Right lung (tissue), 5 donors: ENCODE results near the gene NCOA5. TPM values are rescaled to one million over a fixed set of nuclear protein-coding genes. Genes with fewer than 3 reads are reported as not detected.
"Not testable (repeated sequence)": the region's sequence is repeated elsewhere in the genome, so short reads cannot be mapped to it uniquely, and the experiment has no call there.

Source experiments
- DNase-seq, 2 donors: peaks; one replicate each; pipeline ENCODE4 v3.0.0-alpha.2; 2013
- polyA plus RNA-seq, 5 donors: library from polyadenylated mRNA; unstranded; fragments of 120-200 nt; gene quantifications; one replicate each; pipeline versions ENCODE4 v1.2.1 to v1.2.3, GENCODE V29; 2013; ENCODE audit warnings: inconsistent platforms in 1 of 5, low replicate concordance in 1 of 5; ENCODE audit not compliant: insufficient read length in 5 of 5, insufficient read depth in 1 of 5

NCOA5 gene
- polyA plus RNA-seq, 5 donors: 45.0 to 58.9 (median 49.9) TPM

- DNase-seq: no peak
Measured at GRCh38 chr20:46099491-46100287, 9.9 kb upstream of the NCOA5 start.

- no peak for DNase-seq
Measured at GRCh38 chr20:46093531-46093930, 3.8 kb upstream of the NCOA5 start.

- DNase-seq: not testable (repeated sequence)
Measured at GRCh38 chr20:46091622-46092535, 2.1 kb upstream of the NCOA5 start.

GRCh38 chr20:46089167-46089416 is 670 bp downstream of the NCOA5 start:
- no peak for DNase-seq

GRCh38 chr20:46088409-46089166 is 1.2 kb downstream of the NCOA5 start:
- DNase-seq: no peak

GRCh38 chr20:46087161-46087560 is 2.6 kb downstream of the NCOA5 start:
- DNase-seq: no peak

- DNase-seq: peak; percentile 42 to 62
Measured at GRCh38 chr20:46085179-46085851, 4.4 kb downstream of the NCOA5 start.

GRCh38 chr20:46084805-46085178 is 5.0 kb downstream of the NCOA5 start:
- DNase-seq: no peak

GRCh38 chr20:46083531-46084061 is 6.2 kb downstream of the NCOA5 start:
- no peak for DNase-seq

- no peak for DNase-seq
Measured at GRCh38 chr20:46083101-46083500, 6.7 kb downstream of the NCOA5 start.

- no peak for DNase-seq
Measured at GRCh38 chr20:46081074-46081473, 8.7 kb downstream of the NCOA5 start.

GRCh38 chr20:46078954-46079353 is 10.8 kb downstream of the NCOA5 start:
- DNase-seq: no peak

GRCh38 chr20:46077642-46078305 is 12.0 kb downstream of the NCOA5 start:
- no peak for DNase-seq

GRCh38 chr20:46076806-46077205 is 13.0 kb downstream of the NCOA5 start:
- DNase-seq: no peak

GRCh38 chr20:46074006-46074405 is 15.8 kb downstream of the NCOA5 start:
- no peak for DNase-seq

- no peak for DNase-seq
Measured at GRCh38 chr20:46073443-46073842, 16.3 kb downstream of the NCOA5 start.

GRCh38 chr20:46073024-46073423 is 16.7 kb downstream of the NCOA5 start:
- no peak for DNase-seq

GRCh38 chr20:46071573-46071972 is 18.2 kb downstream of the NCOA5 start:
- no peak for DNase-seq

- DNase-seq: no peak
Measured at GRCh38 chr20:46070215-46070900, 19.4 kb downstream of the NCOA5 start.

- DNase-seq: no peak
Measured at GRCh38 chr20:46065691-46066090, 24.1 kb downstream of the NCOA5 start.
